NK-92 (cell line): Measurements from ENCODE around the gene PFN1.

Source experiments
- DNase-seq: peaks from one replicate; lab custom pipeline; 2025; ENCODE audit not compliant: unreplicated experiment; lab: John Stamatoyannopoulos, UW

The PFN1 gene

DNA sequence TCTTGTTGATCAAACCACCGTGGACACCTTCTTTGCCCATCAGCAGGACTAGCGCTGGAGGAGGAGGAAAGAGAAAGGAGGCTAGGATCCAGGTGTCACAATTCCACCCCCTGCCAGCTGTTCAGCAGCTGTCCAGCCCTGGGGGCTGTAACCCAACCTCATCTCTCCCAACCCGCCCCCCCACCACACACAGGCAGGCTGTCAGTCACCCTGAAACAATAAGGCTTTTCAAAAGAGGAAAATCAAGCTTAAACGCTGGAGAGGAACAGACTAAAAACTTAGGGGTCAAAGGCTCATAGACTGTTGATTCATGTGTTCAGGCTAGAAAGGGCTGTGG, 2.4 kb downstream of the PFN1 start:
- no peak for DNase-seq

GRCh38 chr17:4945176-4945943, 3.0 kb downstream of the PFN1 start:
- no peak for DNase-seq

- DNase-seq = no peak
Observed at GRCh38 chr17:4944554-4945175, 3.7 kb downstream of the PFN1 start.

GRCh38 chr17:4944163-4944553, 4.2 kb downstream of the PFN1 start:
- DNase-seq = no peak

GRCh38 chr17:4942760-4943508, 5.4 kb downstream of the PFN1 start:
- no peak for DNase-seq

DNA sequence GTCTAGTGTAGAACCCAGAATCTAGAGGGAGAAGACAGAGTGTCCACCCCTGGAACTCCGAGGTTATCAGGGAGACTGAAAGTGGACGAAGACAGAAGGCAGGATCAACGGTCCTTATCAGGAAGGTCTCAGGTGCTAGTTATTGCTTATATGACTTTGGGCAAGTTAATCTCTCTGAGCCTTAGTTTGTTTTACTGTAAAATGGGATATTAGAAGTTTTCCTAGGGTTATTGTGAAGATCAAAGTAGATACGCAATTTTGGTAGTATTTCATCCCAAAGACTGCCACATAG, 7.1 kb downstream of the PFN1 start:
- DNase-seq = no peak

DNA sequence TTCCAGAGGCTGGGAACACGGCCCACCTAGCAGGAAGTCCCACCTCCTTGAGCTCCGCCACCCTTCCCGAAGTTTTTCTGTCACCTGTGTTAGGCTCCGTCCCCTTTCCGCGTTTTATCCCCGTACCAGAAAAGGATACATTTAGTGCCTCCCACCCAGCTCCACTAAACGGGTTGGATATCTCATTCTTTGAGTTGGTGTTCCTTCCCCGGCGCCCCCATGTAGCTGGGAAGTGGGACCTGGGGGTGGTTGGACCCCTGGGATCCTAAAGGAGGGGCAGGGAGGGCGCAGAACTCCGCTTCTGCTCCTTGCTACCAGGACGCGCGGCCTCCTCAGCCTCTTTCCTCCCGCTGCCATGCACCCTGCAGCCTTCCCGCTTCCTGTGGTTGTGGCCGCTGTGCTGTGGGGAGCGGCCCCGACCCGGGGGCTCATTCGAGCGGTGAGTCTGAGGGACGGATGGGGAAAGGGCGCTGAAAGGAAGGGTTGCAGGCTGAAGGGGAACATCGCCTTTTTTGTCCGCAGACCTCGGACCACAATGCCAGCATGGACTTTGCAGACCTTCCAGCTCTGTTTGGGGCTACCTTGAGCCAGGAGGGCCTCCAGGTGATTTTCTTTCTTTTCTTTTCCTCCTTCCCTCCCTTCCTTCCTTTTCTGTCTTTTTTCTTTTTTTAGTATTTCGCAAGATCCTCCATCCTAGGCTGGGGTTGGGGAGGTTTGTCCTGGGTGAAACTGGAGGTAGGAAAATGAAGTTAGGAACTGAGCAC, 7.6 kb downstream of the PFN1 start:
- no peak for DNase-seq

- peak; percentile 76 for DNase-seq
Observed at GRCh38 chr17:4939796-4940554, 8.4 kb downstream of the PFN1 start, which contains the start of the genes RNF167 and SLC25A11. Gene RNF167 (plus strand): TSS chr17:4940268. CDS start chr17:4940910, 642 bp downstream. Gene SLC25A11 (minus strand): TSS chr17:4940046. CDS start chr17:4939910, 136 bp downstream.

- DNase-seq = no peak
Observed at GRCh38 chr17:4939546-4939795, 8.9 kb downstream of the PFN1 start.

DNA sequence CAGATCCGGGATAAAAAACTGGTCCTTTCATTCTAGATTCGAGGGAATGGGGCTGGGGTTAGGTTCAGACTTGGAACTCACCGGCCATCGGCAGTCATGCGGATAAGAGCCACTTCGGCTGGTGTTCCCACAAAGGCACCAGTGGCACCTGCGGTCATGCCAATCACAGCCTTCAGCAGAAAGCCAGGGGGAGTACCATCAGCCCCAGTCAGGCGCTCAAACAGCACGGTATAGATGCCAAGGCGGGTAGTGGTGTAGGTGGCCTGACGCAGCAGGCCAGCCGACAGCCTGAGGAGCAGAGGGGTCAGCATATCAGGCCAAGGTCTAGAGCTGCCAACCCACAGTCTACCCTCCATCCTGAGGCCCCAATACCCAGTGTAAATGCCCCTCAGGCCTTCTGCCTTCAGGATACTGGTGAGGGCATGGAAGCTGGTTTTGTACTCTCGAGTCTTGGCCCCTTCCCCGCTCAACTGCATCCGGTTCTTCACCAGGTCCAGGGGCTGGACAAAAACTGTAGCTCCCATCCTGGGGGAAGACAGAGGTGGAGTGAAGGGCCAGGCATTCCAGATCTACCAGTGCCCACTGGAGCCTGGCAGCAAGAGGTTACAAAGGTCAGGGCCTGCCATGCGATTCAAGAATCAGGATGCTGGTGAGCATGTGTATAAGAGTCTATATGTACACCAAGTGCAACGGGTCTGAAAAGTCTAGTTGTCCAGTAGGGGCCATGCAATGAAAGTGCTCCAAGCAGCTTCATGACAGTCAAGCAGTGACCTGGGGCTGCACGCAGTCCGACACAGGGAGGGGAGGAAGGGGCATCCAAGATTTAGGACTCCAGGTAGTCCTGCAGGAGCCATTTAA, 9.4 kb downstream of the PFN1 start:
- no peak for DNase-seq

DNA sequence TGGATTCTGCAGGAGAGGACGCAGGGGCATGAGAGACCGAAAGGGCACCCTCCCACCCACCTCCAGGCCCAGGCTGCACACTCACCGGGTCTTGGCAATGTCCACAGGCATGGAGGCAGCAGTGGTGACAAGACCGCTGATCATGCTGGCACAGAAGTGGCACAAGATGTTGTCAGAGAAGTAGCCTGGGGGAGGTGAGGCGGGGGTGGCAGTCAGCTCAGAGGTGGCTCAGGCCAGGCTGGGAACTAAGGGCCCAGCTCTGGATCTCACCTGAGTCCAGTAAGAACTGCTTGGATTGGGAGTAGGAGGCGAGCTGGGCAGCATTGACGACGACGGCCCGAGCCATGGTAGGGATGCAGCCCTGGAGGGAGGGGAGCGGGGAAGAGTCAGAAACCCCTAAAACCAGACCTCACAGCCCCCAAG, 10.2 kb downstream of the PFN1 start:
- no peak for DNase-seq

GRCh38 chr17:4937553-4937952, 10.8 kb downstream of the PFN1 start:
- DNase-seq = no peak

DNA sequence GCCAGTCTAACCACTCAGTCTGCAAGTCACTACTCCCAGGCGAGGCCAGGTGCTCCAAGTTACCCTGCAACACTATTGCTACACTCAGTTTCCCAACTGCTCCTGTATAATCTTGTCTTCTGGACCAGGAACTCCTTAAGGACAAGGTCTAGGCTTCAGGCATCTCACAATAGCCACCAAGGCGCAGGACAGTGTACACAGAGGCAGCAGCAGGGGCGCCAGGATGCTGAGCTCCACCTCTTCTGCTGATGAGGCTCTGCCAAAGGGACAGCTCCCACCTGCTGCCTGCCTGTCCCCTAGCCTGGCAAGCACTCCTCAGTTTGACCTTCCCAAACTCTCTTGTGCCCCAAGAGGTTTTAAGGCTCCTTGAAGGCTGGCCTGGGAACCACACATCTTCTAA, 11.9 kb downstream of the PFN1 start:
- no peak for DNase-seq

GRCh38 chr17:4935650-4936049, 12.7 kb downstream of the PFN1 start:
- DNase-seq = no peak

GRCh38 chr17:4934173-4934979, 14.0 kb downstream of the PFN1 start:
- no peak for DNase-seq

DNA sequence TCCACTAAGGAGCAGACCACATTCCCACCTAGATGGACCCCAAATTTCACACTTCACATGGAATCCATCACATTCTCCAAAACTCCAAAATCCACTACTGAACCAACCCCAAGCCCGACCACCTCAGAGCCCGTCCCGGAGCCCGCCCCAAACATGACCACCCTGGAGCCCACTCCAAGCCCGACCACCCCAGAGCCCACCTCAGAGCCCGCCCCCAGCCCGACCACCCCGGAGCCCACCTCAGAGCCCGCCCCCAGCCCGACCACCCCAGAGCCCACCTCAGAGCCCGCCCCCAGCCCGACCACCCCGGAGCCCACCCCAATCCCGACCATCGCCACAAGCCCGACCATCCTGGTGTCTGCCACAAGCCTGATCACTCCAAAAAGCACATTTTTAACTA, 14.7 kb downstream of the PFN1 start:
- DNase-seq = no peak

GRCh38 chr17:4932756-4933155, 15.6 kb downstream of the PFN1 start:
- no peak for DNase-seq

- DNase-seq = no peak
Observed at GRCh38 chr17:4931963-4932362, 16.4 kb downstream of the PFN1 start, which contains the start of gene GP1BA. Gene GP1BA (plus strand): TSS chr17:4932277. CDS start chr17:4932605, 328 bp downstream.

DNA sequence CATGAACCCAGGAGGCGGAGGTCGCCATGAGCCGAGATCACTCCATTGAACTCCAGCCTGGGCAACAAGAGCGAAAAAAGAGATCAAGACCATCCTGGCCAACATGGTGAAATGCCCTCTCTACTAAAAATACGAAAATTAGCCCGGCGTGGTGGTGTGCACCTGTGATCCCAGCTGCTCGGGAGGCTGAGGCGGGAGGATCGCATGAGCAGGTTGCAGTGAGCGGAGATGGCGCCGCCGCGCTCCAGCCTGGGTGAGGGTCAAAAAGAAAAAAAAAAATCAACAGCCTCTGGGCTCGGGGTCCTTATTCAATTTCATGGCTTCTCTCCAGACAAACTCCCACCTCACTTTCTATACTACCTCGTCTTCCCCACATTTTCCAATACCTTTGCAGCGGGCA, 19.4 kb downstream of the PFN1 start:
- no peak for DNase-seq
